SK-N-SH treated with all-trans-retinoic acid at 6 μM for 48 hours (cell line): Measurements from ENCODE around the gene ATAD5.

Experiments
- ATAC-seq: fragments of 200-7000 bp; cut with Tn5 transposase; 3 replicates; pipeline ENCODE4 v1.9.1; 2020; ENCODE audit warnings: mild to moderate bottlenecking, moderate library complexity
- ARNTL ChIP-seq: fragments of 450-650 bp; formaldehyde crosslinking; IDR thresholded peaks from 2 replicates; pipeline ENCODE4 v1.5.0; 2020; ENCODE audit warnings: low read depth, mild to moderate bottlenecking, moderate library complexity, borderline replicate concordance
- BACH2 ChIP-seq: fragments of 250-450 bp; sonication (Bioruptor Pico); IDR thresholded peaks from 2 replicates; pipeline ENCODE4 v1.9.0; 2021; ENCODE audit warnings: mild to moderate bottlenecking, borderline replicate concordance
- ESRRG ChIP-seq: fragments of 250-450 bp; sonication (Bioruptor Pico); IDR thresholded peaks from 2 replicates; pipeline ENCODE4 v1.6.1; 2021; ENCODE audit warnings: mild to moderate bottlenecking
- ISL1 ChIP-seq: fragments of 250-450 bp; sonication (Bioruptor Pico); IDR thresholded peaks from 2 replicates; pipeline ENCODE4 v2.1.2; 2022; ENCODE audit warnings: mild to moderate bottlenecking, moderate library complexity
- PPARA ChIP-seq: fragments of 250-450 bp; sonication (Bioruptor Pico); IDR thresholded peaks from 2 replicates; pipeline ENCODE4 v1.5.0; 2020; ENCODE audit warnings: mild to moderate bottlenecking, borderline replicate concordance
- RARB ChIP-seq: fragments of 250-450 bp; sonication (Bioruptor Pico); IDR thresholded peaks from 2 replicates; pipeline ENCODE4 v1.8.0; 2021; ENCODE audit warnings: mild to moderate bottlenecking, moderate library complexity
- SNAI2 ChIP-seq: fragments of 250-450 bp; sonication (Bioruptor Pico); IDR thresholded peaks from 2 replicates; pipeline ENCODE4 v1.5.0; 2020; ENCODE audit warnings: mild to moderate bottlenecking, moderate library complexity
- TCF4 ChIP-seq: fragments of 250-450 bp; sonication (Bioruptor Pico); IDR thresholded peaks from 2 replicates; pipeline ENCODE4 v1.8.0; 2021; ENCODE audit warnings: mild to moderate bottlenecking, moderate library complexity, borderline replicate concordance
- TSHZ2 ChIP-seq: fragments of 250-450 bp; sonication (Bioruptor Pico); IDR thresholded peaks from 2 replicates; pipeline ENCODE4 v1.5.0; 2020; ENCODE audit warnings: mild to moderate bottlenecking, moderate library complexity
- ZC3H10 ChIP-seq: fragments of 250-450 bp; sonication (Bioruptor Pico); IDR thresholded peaks from 2 replicates; pipeline ENCODE4 v1.5.1; 2021; ENCODE audit warnings: mild to moderate bottlenecking, moderate library complexity
- ZFP3 ChIP-seq: fragments of 250-450 bp; sonication (Bioruptor Pico); IDR thresholded peaks from 2 replicates; pipeline ENCODE4 v1.5.0; 2020; ENCODE audit warnings: mild to moderate bottlenecking, moderate library complexity
- ZFP30 ChIP-seq: fragments of 450-650 bp; formaldehyde crosslinking; IDR thresholded peaks from 2 replicates; pipeline ENCODE4 v1.5.0; 2022; ENCODE audit warnings: mild to moderate bottlenecking, moderate library complexity
- ZNF70 ChIP-seq: fragments of 450-650 bp; formaldehyde crosslinking; IDR thresholded peaks from 2 replicates; pipeline ENCODE4 v1.5.0; 2020; ENCODE audit warnings: mild to moderate bottlenecking, moderate library complexity
- ZNF8 ChIP-seq: fragments of 450-650 bp; formaldehyde crosslinking; IDR thresholded peaks from 2 replicates; pipeline ENCODE4 v1.5.0; 2020; ENCODE audit warnings: mild to moderate bottlenecking, moderate library complexity
- TF ChIP-seq, protein P1 (sequence below): fragments of 250-450 bp; sonication (Bioruptor Pico); IDR thresholded peaks from 2 replicates; pipeline ENCODE4 v1.5.1; 2020; ENCODE audit warnings: low read depth, mild to moderate bottlenecking, moderate library complexity
- TF ChIP-seq, protein P2 (sequence below): fragments of 250-450 bp; sonication (Bioruptor Pico); IDR thresholded peaks from 2 replicates; pipeline ENCODE4 v1.5.1; 2021; ENCODE audit warnings: mild to moderate bottlenecking, moderate library complexity
- TF ChIP-seq, protein P3 (sequence below): fragments of 250-450 bp; sonication (Bioruptor Pico); IDR thresholded peaks from 2 replicates; pipeline ENCODE4 v1.8.0; 2021; ENCODE audit warnings: low read depth, mild to moderate bottlenecking, moderate library complexity, borderline replicate concordance

The ATAD5 gene

DNA sequence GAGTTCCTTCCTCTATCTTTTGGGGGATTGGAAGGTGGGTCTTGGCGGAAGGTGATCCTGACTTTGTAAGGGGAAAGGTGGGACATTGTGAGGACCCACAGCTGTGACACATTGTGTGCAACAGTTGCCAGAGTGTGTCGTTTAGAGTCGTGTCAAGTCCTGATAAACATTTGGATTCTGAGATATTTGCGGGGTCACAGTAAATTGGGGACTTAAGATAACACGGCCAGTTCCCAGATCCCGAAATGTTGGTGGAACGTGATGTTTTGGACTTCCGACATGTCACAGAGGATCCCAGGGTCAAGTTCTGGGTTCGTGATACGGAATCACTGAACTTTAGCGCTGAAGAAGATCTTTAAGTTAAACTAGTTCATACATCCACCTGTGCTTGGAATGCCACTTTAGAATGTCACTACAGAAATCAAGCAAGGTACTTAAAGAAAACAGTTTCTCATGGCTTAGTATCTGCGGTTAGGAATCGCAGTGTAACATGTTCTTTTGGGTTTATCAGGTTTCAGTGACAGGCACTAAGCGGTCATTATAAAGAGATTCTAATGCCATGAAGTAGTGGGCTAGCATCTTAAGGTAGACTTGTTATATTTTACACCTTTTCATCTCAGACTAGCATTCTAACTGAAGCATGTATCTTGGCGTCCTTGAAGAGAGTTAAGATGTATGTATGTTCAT is 815 bp downstream of the ATAD5 start:
- ATAC-seq: peak; percentile 21
- TF ChIP-seq ZNF8 (no peak), BACH2 (CRISPR knock-in tag) (no peak), TSHZ2 (CRISPR knock-in tag) (no peak), ARNTL (CRISPR knock-in tag) (no peak), RARB (CRISPR knock-in tag) (no peak), ESRRG (CRISPR knock-in tag) (no peak), PPARA (CRISPR knock-in tag) (no peak), ZFP3 (CRISPR knock-in tag) (no peak), ZC3H10 (CRISPR knock-in tag) (no peak), TCF4 (CRISPR knock-in tag) (no peak)
- TF ChIP-seq, protein P1, sequence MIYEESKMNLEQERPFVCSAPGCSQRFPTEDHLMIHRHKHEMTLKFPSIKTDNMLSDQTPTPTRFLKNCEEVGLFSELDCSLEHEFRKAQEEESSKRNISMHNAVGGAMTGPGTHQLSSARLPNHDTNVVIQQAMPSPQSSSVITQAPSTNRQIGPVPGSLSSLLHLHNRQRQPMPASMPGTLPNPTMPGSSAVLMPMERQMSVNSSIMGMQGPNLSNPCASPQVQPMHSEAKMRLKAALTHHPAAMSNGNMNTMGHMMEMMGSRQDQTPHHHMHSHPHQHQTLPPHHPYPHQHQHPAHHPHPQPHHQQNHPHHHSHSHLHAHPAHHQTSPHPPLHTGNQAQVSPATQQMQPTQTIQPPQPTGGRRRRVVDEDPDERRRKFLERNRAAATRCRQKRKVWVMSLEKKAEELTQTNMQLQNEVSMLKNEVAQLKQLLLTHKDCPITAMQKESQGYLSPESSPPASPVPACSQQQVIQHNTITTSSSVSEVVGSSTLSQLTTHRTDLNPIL (CRISPR knock-in tag): no peak
- TF ChIP-seq, protein P2, sequence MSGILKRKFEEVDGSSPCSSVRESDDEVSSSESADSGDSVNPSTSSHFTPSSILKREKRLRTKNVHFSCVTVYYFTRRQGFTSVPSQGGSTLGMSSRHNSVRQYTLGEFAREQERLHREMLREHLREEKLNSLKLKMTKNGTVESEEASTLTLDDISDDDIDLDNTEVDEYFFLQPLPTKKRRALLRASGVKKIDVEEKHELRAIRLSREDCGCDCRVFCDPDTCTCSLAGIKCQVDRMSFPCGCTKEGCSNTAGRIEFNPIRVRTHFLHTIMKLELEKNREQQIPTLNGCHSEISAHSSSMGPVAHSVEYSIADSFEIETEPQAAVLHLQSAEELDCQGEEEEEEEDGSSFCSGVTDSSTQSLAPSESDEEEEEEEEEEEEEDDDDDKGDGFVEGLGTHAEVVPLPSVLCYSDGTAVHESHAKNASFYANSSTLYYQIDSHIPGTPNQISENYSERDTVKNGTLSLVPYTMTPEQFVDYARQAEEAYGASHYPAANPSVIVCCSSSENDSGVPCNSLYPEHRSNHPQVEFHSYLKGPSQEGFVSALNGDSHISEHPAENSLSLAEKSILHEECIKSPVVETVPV (CRISPR knock-in tag): no peak
- TF ChIP-seq, protein P3, sequence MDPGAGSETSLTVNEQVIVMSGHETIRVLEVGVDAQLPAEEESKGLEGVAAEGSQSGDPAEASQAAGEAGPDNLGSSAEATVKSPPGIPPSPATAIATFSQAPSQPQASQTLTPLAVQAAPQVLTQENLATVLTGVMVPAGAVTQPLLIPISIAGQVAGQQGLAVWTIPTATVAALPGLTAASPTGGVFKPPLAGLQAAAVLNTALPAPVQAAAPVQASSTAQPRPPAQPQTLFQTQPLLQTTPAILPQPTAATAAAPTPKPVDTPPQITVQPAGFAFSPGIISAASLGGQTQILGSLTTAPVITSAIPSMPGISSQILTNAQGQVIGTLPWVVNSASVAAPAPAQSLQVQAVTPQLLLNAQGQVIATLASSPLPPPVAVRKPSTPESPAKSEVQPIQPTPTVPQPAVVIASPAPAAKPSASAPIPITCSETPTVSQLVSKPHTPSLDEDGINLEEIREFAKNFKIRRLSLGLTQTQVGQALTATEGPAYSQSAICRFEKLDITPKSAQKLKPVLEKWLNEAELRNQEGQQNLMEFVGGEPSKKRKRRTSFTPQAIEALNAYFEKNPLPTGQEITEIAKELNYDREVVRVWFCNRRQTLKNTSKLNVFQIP (CRISPR knock-in tag): no peak

DNA sequence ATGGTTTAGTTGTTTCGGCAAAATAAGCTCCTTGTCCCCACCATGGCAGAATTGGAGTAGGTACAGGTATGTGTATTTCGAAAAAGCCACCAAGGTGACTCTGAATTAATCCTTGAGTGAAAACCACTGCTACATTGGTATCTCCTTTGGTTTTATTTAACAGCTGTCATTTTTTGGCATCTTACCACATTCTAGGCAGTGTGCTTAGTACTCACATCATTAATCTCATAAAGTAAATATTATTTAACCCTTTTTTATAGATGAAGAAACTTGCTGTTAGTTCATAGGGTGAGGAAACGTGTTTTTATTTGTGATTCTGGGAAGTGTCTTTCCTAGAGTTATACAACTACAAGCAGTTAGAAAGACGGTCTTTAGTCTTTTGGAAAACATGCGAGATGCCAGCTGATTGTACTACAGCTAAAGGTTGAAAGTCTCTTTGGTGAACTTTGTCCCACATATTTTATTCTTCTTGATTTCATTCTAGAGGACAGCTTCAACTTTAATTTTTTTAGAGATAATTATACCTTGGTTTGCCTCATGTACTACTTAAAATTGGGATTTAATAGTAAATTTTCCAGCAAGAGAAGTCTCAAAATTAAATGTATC is 6.5 kb downstream of the ATAD5 start:
- ATAC-seq: no peak
- TF ChIP-seq ESRRG (CRISPR knock-in tag): no peak
- TF ChIP-seq, protein P3 (CRISPR knock-in tag): no peak
- TF ChIP-seq ARNTL (CRISPR knock-in tag): no peak
- no peak for TF ChIP-seq ISL1 (CRISPR knock-in tag)
- no peak for TF ChIP-seq TCF4 (CRISPR knock-in tag)
- TF ChIP-seq BACH2 (CRISPR knock-in tag): no peak
- TF ChIP-seq, protein P1 (CRISPR knock-in tag): no peak
- no peak for TF ChIP-seq TSHZ2 (CRISPR knock-in tag)
- TF ChIP-seq, protein P2 (CRISPR knock-in tag): no peak
- TF ChIP-seq ZNF8: no peak
- TF ChIP-seq ZFP30 (CRISPR knock-in tag): no peak
- TF ChIP-seq ZNF70 (CRISPR knock-in tag): no peak
- TF ChIP-seq ZC3H10 (CRISPR knock-in tag): no peak
- no peak for TF ChIP-seq SNAI2 (CRISPR knock-in tag)
